Dendritic cell treated with granulocyte-macrophage colony-stimulating factor and Interleukin-4, amounts not matched to agents 40 ng/mL and 50 ng/mL, for 4 days (primary cell): ENCODE measurements around the gene SPPL3.
"Not testable (repeated sequence)": the region's sequence is repeated elsewhere in the genome, so short reads cannot be mapped to it uniquely, and the experiment has no call there.

Experiments
- H3K27ac Mint-ChIP-seq: one replicate; pipeline ENCODE4 v1.8.0; 2022; ENCODE audit warnings: mild to moderate bottlenecking, mixed read lengths
- H3K27me3 Mint-ChIP-seq: one replicate; pipeline ENCODE4 v1.8.0; 2022; ENCODE audit warnings: mild to moderate bottlenecking, mixed read lengths
- H3K36me3 Mint-ChIP-seq: one replicate; pipeline ENCODE4 v1.8.0; 2022; ENCODE audit warnings: low read depth, mixed read lengths
- H3K4me1 Mint-ChIP-seq: one replicate; pipeline ENCODE4 v1.8.0; 2022; ENCODE audit warnings: low read depth, mixed read lengths
- H3K4me3 Mint-ChIP-seq: one replicate; pipeline ENCODE4 v1.8.0; 2022; ENCODE audit warnings: mild to moderate bottlenecking, moderate library complexity, mixed read lengths
- H3K9me3 Mint-ChIP-seq: one replicate; pipeline ENCODE4 v1.8.0; 2022; ENCODE audit warnings: mixed read lengths
- intact Hi-C: fragments of 100-400 bp; cut with micrococcal nuclease; formaldehyde crosslinking; loops from one replicate; pipeline ENCODE4 v1.15.0; 2022

The SPPL3 gene

DNA sequence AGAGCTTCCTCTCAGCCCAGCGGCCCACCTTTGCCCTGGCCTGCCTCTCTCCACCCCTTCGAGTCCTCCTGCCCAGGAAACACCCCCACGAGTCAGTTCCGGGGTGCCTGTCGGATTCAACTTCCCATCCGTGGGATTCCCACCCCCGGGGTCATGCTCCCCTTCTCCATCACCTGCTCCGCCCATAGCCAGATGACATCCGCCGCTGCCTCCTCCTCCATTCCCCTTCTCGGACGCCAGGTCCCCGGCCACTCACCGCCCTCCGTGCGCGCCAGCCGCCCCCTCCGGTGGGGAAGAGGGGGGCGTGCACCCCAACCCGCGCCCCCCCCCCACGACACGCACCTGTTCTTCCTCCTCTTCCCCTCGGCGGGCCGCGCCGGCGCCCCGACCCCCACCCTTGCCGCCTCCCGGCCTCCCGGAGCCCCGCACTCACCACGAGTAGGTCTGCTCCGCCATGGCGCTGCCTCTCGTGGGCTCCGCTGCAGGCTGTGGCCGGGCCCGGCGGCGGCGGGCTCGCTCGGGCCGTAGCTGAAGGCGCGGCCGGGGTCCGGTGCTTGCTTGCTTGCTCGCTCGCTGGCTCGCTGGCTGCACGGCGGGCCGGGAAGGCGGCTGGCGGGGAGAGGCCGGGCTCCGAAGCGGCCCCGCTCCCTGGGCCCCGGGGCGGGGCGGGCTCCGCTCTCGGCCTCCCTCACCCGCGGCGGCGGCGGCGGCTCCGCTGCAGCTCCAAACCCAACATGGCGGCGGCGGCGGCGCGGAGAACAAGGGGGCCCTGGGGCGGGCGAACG lies 554 bp downstream of the SPPL3 start:
- Mint-ChIP-seq H3K27me3 (no peaks in the 10 kb centered on the region), H3K36me3 (peaks cover 24% of the 10 kb centered on the region), H3K4me3 (peak overlapping the region; percentile 98), H3K9me3 (no peaks in the 10 kb centered on the region), H3K4me1 (peaks cover 45% of the 10 kb centered on the region), H3K27ac (peak overlapping the region; percentile 85)
- intact Hi-C loops: loop anchor here (2.0 to 5.0 kb wide), 2 partner anchors 33 to 46 kb away; no protein-coding TSS in a partner anchor

DNA sequence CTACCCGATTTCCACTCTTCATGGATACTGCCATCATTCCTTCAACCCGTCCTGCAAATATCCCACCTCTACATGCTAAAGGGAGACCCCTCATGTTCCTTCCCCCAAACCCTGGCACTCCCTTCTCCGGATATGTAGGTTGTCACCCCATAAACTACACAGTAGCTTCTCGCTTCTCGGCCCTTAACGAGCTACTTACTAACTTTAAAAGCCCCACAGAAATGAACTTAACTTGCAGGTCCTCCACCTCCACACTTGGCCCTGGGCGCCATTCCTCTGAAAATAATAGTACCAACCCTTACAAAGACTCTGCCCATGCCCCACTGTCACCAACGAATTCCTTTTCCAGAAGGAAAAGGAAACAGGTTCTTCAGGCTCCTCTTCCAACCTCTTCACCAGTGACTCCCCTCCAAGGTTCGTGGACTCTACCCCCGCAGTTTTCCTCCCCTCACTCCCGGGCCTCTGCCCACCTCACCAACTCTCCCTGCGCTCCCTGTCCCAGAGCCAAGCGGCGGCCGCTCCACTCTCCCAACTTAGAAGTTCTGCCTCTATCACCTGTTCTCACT lies 1.2 kb downstream of the SPPL3 start:
- no peaks in the 10 kb centered on the region for H3K9me3 Mint-ChIP-seq
- peaks cover 50% of the 10 kb centered on the region for H3K4me1 Mint-ChIP-seq
- peaks cover 24% of the 10 kb centered on the region for H3K36me3 Mint-ChIP-seq
- peak overlapping the region; percentile 85 for H3K27ac Mint-ChIP-seq
- intact Hi-C loops: loop anchor here (5.0 kb wide), 1 partner anchor 46 kb away; no protein-coding TSS in a partner anchor
- H3K4me3 Mint-ChIP-seq: peak overlapping the region; percentile 98
- no peaks in the 10 kb centered on the region for H3K27me3 Mint-ChIP-seq

GRCh38 chr12:120901818-120902217 lies 2.3 kb downstream of the SPPL3 start:
- Mint-ChIP-seq H3K27me3 (no peaks in the 10 kb centered on the region), H3K27ac (no peak overlapping the region), H3K4me3 (no peak overlapping the region), H3K36me3 (peaks cover 24% of the 10 kb centered on the region), H3K9me3 (no peaks in the 10 kb centered on the region), H3K4me1 (peaks cover 50% of the 10 kb centered on the region)
- intact Hi-C loops: loop anchor here (5.0 kb wide), 1 partner anchor 45 kb away; no protein-coding TSS in a partner anchor

DNA sequence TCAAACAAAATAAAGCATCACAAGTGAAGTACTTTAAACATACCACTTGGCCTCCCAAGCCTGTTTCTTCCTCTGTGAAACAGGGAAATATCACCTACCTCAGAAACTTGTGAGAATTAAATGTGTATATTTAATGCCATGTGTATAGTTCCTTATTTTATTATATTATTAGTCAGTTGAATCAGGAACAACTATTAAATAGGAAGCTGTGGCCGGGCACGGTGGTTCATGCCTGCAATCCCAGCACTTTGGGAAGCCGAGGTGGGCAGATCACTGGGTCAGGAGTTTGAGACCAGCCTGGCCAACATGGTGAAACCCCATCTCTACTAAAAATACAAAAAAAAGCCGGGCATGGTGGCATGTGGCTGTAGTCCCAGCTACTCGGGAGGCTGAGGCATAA lies 3.1 kb downstream of the SPPL3 start:
- not testable (repeated sequence) for H3K27me3 Mint-ChIP-seq, H3K4me3 Mint-ChIP-seq, H3K9me3 Mint-ChIP-seq, H3K27ac Mint-ChIP-seq
- intact Hi-C loops: loop anchor here (5.0 kb wide), 1 partner anchor 44 kb away; no protein-coding TSS in a partner anchor
- Mint-ChIP-seq H3K36me3 (peaks cover 24% of the 10 kb centered on the region), H3K4me1 (peaks cover 50% of the 10 kb centered on the region)

GRCh38 chr12:120895532-120895931 lies 8.6 kb downstream of the SPPL3 start:
- peaks cover 56% of the 10 kb centered on the region for H3K4me1 Mint-ChIP-seq

GRCh38 chr12:120892265-120892664 lies 11.9 kb downstream of the SPPL3 start:
- Mint-ChIP-seq H3K36me3 (peaks cover 19% of the 10 kb centered on the region), H3K4me3 (peak overlapping the region; percentile 27), H3K27me3 (no peaks in the 10 kb centered on the region), H3K9me3 (no peaks in the 10 kb centered on the region), H3K4me1 (peaks cover 60% of the 10 kb centered on the region), H3K27ac (peak overlapping the region; percentile 77)
- intact Hi-C loops: no loop called here

More at GRCh38 chr12:120895532-120895931, 8.6 kb downstream of the SPPL3 start:
- intact Hi-C loops: no loop called here
- Mint-ChIP-seq H3K36me3 (peaks cover 33% of the 10 kb centered on the region), H3K27ac (no peak overlapping the region), H3K27me3 (no peaks in the 10 kb centered on the region), H3K4me3 (no peak overlapping the region), H3K9me3 (no peaks in the 10 kb centered on the region)

DNA sequence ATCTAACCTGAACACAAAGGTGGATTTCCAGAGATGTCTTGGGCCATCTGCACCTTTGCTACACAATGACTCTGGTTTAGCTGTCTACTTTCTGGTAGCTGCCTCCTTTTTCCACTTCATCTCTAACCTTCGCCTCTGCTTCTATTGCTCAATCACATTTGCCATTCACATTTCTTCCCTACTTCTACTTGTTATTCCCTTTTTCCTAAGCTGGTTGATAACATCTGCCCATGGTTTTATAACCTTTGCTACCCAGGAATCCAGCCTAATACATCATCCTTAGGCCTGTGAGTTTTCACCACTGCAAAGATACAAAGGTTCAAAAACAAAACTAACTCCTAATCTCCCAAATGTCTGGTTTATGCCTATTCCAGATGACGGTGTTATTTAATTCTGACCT lies 13.2 kb downstream of the SPPL3 start:
- H3K27ac Mint-ChIP-seq: no peak overlapping the region
- no peak overlapping the region for H3K4me3 Mint-ChIP-seq
- peaks cover 19% of the 10 kb centered on the region for H3K36me3 Mint-ChIP-seq
- no peaks in the 10 kb centered on the region for H3K27me3 Mint-ChIP-seq
- peaks cover 68% of the 10 kb centered on the region for H3K4me1 Mint-ChIP-seq
- no peaks in the 10 kb centered on the region for H3K9me3 Mint-ChIP-seq
- intact Hi-C loops: no loop called here

DNA sequence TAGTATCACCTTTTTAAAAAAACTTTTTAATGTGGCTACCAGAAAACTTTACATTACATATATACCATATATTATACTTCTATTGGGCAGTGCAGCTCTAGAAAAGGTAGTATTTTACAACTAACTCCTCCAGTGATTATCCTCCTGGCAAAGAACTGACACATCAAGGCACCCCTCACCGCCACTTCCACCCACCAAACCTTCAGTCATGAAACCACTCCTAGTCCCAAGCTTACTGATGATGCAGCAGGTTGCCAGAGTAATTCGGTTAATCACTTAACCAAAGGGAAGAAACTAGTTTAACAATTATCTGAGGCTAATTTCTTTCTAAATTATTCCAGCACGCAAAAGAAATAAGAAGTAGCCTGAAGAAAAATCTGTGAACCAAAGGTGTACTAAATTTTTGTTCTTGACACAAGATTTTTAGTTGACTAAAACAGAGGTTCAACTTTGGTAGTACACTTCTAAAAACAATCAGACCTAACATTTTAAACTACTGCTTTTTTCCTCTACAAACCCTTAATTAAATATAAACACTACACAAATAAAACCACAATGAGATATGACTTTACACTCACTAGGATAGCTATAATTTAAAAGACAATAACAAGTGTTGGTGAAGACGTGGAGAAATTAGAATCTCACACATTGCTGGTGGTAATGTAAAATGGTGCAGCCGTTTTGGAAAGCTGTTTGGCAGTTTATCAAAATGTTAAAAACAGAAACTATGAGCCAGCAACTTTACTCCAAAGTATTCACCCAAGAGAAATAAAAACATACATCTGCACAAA lies 16.7 kb downstream of the SPPL3 start:
- intact Hi-C loops: no loop called here
- no peak overlapping the region for H3K4me3 Mint-ChIP-seq

DNA sequence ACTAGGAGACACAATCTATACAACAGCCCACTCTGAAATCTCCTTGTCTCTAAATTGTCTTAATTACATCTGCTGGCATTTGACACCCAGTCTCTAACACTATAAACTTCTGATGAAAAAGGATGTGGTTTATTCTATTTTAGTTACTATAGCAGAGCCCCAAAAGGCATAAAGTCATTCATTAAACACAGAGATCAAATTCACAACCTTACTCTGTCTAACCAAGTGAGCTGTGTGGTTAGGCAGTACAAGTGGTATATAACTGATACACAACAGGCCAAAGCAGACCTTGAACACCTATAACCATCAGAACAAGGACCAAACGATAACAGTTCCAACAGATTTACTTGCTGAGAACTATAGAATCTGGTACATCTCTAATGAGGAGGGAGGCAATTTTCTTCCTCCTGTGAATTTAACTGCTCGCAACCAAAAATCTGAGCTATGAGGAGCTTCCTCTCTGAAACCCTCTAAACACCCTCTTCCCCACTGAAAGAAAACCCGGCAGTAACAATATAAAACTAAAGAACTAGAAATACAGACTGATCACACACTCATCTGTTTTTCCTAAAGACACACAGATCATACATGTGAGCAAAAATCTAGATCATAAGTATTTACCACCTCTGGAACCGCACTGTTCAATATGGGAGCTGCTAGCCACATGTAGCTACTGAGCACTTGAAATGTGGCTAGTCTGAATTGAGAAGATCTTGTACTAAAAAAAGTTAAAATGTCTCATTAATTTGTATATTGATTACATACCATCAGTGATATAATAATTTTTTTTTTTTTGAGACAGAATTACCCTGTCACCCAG lies 17.7 kb downstream of the SPPL3 start:
- Mint-ChIP-seq H3K27me3 (no peaks in the 10 kb centered on the region), H3K27ac (peak overlapping the region; percentile 73), H3K4me3 (peak overlapping the region; percentile 45), H3K36me3 (no peaks in the 10 kb centered on the region), H3K4me1 (peaks cover 55% of the 10 kb centered on the region), H3K9me3 (no peaks in the 10 kb centered on the region)
- intact Hi-C loops: no loop called here

More for the DNA sequence above, 16.7 kb downstream of the SPPL3 start:
- no peaks in the 10 kb centered on the region for H3K9me3 Mint-ChIP-seq
- no peaks in the 10 kb centered on the region for H3K27me3 Mint-ChIP-seq
- peaks cover 54% of the 10 kb centered on the region for H3K4me1 Mint-ChIP-seq
- no peak overlapping the region for H3K27ac Mint-ChIP-seq
- H3K36me3 Mint-ChIP-seq: no peaks in the 10 kb centered on the region

GRCh38 chr12:120885521-120885920 lies 18.6 kb downstream of the SPPL3 start:
- Mint-ChIP-seq H3K4me1 (peaks cover 55% of the 10 kb centered on the region), H3K27ac (no peak overlapping the region), H3K36me3 (no peaks in the 10 kb centered on the region), H3K4me3 (no peak overlapping the region), H3K27me3 (no peaks in the 10 kb centered on the region), H3K9me3 (no peaks in the 10 kb centered on the region)
- intact Hi-C loops: no loop called here

- H3K27me3 Mint-ChIP-seq: no peaks in the 10 kb centered on the region
Measured at GRCh38 chr12:120884644-120885043, 19.5 kb downstream of the SPPL3 start.

DNA sequence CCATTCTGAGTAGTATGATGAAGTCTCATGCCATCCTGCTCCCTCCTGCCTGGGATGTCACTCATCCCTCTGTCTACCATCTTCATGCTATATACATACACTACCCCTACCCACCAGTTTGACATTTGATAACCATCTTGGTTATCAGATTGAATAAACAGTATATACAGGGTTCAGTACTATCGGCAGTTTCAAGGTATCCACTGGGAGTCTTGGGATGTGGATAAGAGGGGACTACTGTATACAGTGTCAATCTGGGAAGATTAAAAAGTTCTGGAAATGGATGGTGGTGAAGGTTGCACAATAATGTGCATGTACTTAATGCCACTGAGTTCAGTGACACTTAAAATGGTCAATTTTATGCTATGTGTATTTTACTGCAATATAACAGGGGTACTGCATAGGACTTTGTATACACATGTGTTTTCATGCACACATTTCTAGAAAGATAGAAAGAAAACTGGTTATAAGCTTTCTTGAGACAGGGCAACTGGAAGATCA lies 22.1 kb downstream of the SPPL3 start:
- Mint-ChIP-seq H3K36me3 (no peaks in the 10 kb centered on the region), H3K27ac (no peak overlapping the region), H3K9me3 (no peaks in the 10 kb centered on the region), H3K4me3 (no peak overlapping the region), H3K27me3 (no peaks in the 10 kb centered on the region), H3K4me1 (peaks cover 52% of the 10 kb centered on the region)
- intact Hi-C loops: no loop called here

More at GRCh38 chr12:120884644-120885043, 19.5 kb downstream of the SPPL3 start:
- intact Hi-C loops: no loop called here
- Mint-ChIP-seq H3K36me3 (no peaks in the 10 kb centered on the region), H3K27ac (no peak overlapping the region), H3K9me3 (no peaks in the 10 kb centered on the region), H3K4me1 (peaks cover 61% of the 10 kb centered on the region), H3K4me3 (no peak overlapping the region)

DNA sequence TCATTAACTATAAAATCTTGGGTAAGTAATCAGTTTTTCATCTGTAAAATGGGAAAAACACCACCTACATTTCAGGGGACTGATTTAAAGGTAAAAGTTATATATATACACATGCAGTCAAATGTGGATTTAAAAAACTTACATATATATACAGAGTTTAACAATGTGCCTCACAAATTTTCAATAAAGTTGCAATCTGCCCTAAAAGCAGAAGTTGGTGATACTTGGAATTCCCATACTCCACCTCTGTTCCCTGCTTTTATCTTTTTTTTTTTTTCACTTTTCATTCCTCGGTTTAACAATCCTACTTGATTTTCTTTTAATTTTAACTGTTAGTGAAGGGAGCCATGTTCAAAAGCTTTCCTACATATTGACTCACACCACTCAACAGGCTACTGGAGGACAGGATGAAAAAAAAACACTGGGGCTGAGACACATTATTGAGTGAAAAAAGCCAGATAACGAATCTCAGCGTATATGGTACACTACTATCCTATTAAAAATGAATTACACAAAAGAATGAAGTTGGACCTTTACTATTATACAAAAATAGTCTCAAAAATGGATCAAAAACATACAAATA lies 24.3 kb downstream of the SPPL3 start:
- Mint-ChIP-seq H3K4me3 (no peak overlapping the region), H3K27ac (no peak overlapping the region), H3K9me3 (no peaks in the 10 kb centered on the region), H3K27me3 (no peaks in the 10 kb centered on the region), H3K4me1 (peaks cover 61% of the 10 kb centered on the region), H3K36me3 (no peaks in the 10 kb centered on the region)
- intact Hi-C loops: no loop called here
